ENCODE data around the gene TAF4.

The TAF4 gene

DNA sequence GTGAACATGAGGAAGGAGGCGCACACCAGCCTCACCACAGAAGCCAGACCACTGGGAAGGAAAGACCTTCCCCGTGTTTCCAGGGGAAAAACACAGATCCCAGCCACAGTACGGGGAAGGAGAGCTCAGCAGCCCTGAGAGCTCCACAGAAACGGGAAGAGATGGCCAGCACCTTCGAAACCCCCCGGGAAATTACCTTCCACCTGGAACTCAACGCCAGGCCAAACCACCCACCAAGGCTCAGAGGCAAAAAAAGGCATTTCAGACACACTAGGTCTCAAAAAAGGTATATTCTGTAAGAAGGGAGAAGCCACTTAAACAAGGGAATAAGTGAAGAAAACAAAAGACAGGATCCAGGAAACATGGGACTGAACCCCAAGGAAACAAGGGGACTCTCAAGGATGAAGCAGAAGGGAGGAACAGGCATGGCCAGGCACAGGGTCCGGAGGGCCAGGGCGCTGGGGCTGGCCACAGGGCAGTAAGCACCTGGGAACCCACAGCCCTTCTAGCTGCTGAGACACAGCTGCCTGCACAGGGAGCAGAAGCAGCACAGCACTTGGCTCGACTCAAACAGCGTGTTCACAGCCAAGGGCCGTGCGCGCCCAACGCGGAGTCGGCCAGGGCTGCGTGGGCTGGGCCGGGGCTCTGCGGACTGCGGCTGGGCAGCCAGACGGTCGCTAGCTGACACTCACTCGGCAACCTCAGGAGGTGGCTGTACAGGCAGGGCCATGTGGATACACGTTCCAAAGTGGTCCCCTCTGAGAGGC is 44.6 kb downstream of the TAF4 start:
- DNase-seq, result no peak

DNA sequence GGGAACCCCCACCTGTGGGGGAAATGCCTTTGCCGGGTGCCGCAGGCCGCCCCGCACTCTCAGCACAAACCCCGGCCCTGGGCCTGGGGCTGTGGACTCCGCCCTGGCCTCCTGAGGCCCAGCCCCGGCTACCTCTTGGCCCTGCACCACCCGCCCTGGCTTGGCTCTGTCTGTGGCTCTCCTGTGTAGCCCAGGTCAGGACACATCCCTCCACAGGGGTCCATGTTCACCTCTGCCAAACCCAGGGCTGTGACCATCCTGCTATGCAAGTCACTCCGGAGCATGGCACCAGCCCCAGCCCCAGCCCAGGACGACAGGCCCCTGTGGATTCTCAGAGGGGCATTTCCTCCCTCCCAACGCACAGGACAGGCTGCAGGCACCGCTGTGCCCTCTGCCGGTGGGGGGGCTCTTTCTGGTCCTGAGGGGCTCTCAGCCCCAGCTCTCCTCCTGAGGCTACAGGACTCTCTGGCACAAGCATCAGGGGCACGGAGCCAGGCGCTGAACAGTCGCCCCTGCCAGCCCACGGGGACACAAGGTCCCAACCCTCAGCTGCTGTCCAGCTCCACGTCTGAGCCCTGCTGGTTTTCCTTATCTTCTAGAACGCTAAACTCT is 45.7 kb downstream of the TAF4 start:
- DNase-seq, result no peak

DNA sequence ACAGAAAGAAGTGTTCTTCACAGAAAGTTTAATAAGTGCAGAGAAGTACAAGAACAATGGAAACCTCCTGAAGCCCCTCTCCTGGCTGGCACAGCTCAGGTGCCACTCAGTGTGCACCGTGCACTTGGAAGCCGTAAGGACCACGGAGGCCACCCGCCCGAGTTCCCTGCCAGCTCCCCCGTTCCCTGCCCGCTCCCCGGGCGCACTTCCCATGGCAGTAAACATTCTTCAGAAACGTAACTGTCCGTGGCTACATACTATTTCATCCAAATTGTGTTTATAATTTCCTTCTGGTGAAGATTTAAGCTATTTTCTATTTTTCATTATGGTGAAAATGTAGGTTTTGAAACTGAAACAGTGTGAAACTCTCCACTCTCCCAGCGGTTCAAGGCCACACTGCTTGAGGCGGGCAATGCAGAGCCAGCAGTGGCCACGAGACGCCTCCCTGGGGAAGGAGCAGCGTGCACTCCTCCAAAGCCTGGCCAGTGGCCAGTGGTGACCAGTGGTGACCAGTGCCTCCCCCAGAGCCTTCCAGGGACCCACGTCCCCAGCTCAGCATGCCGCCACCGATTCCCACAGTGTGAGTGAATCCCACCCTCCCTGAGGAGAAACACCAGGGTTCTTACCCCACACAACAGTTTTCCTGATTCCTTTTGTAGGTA is 46.4 kb downstream of the TAF4 start:
- DNase-seq, result no peak

DNA sequence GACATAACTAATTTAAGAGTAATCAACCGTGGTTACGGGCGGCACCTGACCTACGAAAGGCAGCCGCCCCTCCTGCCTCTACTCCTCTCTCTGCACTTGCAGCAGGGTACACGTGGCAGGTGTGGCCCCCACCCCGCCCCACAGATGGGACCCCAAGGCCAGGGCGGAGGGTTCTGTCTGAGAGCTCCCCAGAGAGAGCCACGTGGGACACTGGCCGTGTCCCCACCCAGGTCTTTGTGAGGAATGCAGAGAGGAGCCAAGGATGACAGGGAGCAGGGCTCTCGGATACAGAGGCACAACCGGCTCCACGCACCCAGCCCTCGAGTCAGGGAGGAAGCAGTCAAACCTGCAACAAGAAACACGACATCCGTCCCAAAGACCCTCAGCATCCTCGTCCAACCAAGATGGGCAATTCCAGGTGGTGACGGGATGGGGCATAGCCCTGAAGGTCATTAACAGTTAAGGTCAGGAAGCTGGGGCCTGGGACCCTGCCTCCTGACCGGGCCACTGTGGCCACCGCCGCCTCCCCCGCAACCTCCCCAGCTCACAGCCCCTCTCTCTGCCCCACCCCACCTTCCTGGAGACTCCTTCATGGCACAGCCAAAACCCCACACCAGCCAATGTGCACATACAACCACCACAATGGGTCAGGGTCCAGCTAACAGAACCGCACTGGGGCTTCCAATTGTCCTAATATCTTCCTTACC is 47.1 kb downstream of the TAF4 start:
- no peak for DNase-seq

DNA sequence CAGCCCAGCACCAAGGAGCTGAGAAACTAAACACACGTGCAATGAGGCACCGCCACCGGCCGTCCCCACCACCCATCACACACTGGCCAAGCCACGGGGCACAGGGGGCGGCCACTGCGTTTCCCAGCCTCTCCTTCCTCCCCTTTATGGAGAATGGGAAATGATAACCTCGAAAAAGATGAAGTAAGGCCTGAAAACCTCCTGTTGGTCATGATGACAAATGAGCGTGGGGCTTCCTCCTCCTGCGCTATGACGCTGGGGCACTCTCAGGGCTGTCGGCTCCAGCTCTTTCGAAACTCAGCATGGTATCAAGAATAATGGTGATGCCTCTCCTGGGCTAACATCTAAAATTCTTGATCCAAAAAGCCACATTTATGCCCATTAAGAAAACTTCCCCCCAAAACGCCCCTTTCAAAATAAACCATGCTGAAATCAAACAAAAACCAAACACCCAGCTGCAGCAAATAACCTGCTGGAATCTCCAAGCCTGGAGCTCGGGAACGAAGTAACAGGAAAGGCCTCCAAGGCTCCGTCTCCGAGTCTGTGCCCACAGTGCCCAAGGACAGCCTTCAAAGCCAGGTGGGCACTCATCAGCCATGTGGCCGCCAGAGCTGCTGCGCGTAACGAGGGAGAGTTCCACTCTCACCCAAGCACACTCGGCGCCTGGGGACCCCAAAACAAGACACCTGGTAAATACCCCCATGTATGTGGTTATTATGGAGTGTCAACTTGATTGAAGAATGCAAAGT is 50.0 kb downstream of the TAF4 start:
- no peak for DNase-seq

DNA sequence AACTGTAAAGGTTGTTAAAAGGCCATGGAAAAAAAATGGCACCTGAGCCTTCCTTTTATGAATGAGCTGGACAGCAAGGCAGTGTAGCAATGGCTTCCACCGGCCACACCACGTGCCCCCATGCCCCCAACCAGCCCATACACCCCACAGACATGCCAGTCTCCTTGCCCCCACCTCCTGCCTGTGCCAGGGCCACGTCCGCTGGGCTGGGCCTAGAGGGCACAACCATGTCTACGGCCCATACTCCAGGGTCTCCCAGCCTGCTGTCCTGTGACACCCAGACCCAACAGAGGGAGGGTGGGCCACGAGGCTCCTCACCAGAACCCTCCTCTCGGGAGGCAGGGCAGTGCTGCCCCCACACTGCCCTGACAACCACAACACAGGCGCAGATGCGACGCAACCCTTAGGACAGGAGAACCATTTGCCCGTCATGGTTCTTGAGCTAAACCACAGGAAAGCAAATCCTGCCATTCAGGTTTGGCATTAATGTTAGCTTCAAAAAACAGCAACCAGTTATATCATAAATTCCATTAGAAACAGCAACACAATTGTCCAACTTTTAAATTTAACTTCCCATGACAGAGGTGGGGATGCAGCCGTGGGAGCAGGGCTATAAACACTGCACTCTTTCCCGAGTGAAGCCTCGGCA is 50.7 kb downstream of the TAF4 start:
- no peak for DNase-seq

DNA sequence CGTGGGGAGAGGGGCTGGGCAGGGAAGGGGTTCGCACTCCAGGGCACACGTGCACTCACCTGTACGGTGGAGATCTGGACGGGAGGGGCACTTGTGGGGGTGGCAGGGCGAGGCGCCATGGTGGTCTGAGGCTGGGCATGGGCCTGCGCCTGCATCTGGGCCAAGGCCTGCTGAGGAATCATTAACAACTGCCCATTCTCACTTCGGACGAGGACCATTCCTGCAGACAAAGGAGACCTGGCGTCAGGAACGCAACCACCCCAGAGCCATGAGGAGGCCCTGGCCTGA is 51.2 kb downstream of the TAF4 start:
- no peak for DNase-seq

DNA sequence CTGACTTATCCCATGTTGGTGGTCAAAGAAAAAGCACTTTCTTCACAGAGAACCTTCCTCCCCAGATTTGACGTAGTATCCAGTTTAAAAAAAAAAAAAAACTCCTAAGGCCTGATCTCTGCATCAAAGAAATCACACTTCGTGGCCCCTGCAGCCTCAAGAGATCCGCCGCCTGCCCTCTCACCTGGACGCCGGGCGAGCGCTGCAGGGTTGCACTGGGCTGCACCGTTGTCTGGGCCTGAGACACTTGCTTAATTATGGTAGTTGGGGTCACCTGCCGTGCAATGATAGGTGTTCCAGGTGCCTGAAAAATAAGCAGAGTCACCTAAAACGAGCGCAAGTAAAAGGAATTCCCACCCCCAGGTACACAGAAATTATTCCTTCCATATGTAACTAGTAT is 53.0 kb downstream of the TAF4 start:
- DNase-seq, result no peak

DNA sequence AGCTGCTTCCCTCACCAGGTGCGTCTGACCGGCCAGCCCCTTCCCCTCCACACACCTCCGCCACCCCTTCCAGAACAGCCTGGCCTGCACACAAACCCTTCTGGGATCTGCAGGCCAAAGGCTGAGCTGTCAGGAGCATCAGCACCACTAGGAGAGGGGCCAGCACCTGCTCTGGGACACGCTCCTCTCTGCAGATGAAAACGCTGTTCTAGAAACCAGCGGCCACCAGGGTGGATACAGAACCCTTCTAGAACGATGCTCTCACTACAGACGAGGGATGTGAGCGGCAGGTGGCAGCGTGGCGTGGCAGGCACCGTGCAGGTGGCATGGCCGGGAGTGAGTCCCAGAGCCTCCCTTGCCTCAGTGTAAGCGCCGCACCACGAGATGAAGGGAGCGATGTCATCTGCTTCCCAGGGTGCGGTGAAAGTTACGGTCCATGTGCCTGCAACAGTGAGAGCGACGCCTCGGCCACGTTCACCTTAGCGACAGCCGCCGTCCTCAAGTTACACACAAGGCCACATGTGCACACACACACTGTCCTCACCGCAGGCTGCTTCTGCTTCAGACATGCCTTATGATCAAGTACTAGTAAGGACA is 53.6 kb downstream of the TAF4 start:
- no peak for DNase-seq

DNA sequence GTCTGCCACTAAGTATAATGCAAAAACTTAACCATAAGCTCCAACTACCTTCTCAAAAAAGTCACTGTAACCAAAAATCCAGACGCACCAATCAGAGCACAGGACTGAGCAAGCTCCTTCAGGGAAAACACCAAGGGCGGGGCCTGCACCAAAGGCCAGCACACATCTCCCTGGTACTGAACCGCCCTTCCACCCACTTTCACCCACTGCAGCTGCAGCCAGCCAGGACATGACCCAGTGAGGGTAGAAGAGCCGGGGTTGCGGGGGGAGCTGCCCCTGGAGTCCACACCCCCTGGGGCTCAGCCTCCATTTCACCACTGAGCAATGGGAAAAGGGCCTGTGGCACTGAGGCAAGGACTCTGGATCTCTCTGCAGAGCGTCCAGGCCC is 54.3 kb downstream of the TAF4 start:
- DNase-seq, result no peak

DNA sequence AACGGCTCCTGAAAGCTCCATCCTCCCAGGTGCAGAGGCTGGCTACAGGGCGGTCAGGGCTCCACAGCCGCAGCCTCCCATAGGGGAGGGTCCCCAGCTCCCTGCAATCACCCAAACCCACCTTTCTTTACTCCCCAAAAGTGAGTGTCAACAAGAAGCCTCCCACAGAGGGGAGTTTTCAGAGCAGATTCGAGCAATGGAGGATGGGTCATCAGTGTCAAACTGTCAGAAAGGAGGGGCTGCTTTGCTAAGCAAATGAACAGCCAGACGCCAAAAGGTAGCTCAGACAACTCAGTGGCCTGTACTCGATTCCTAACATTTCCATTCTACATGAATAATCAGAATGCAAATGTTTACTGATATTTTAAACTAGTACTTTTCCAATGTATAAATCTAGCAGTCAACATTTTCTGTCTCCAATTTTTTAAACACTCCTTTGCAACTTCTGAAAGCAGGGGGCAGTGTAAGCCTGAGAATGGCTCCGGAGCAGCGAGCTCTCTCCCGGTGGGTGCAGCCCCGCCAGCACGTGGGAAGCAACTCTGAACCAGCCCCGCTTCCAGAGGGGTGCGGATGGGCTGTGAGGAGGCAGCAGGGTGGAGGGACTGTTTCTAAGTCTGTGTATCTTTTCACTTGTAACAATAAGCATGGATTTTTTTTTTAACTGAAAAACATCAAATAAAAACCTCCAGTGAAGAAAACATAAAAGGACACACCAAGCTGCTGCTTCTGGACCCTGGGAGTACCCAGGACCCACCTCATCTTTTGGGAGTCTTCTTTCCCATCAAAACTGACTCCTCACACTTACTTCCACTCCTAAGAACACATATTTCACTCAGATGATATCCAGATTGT is 54.9 kb downstream of the TAF4 start:
- no peak for DNase-seq

DNA sequence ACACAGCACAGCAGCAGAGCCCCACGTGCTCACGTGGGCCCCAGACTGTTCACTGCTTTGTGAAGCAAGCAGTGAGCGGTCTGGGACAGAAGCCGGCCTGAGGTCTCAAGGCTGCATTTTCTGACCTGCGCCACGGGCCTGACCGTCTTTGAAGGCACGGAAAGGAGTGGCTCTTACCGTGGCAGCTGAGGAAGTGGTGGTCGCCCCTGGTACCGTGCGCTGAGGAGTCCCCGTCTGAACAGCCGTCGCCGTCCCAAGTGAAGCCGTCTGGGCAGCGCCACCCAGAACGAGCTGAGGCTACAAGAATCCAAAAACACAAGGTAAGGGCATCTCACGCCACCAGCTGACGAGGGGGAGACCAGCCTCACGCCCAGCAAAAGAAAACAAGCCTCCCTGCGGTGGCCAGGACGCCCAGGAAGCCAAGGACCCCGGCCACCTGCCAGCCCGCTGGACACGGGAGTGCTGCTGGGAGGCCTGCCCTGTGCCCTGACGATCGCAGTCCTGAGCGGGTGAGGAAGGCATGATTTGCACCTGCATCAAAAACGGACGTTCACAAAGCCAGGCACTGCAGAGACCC is 55.7 kb downstream of the TAF4 start:
- DNase-seq, result no peak

DNA sequence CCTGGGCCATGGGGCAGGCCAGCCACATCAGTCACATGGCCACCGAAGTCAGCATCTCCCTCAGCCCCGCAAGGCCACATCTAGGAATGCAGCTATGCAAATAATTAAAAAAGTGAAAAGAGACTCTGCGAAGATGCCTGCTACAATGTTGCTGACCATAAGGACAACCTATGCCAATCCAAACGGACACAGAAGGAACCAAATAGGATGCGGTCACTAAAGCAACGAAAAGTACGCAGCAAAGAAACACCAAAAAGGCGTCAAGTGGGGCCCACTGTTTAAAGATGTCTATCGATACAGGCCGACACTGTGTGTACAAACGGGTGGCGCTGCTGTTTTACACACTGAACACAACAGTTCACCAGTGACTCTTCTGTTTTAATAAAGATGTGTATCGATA is 56.4 kb downstream of the TAF4 start:
- no peak for DNase-seq

DNA sequence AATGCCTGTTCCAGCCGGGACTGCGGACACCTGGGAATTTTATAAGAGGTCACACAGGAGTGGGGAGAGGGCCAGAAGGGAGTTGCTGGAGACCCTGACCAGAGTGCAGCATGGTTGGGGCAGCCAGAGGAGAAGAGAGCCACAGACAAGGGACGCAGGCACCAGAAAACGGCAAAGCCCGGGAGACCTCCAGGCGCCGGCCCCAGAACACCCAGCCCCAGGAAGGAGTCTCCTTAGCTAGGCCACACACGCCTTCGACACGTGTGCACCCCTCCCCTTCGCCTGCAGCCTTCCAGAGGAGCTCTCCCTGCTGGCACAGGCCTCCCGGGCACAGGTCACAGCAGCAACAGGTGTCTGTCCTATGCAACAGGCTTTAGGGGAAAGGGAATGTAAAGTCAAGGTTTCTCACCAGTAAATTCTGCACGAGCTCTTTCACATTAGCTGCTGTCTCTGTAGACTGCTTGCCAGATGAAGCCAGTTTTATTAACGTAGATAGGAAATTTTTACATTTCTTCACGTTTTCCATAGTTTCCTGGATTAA is 57.0 kb downstream of the TAF4 start:
- DNase-seq, result no peak

DNA sequence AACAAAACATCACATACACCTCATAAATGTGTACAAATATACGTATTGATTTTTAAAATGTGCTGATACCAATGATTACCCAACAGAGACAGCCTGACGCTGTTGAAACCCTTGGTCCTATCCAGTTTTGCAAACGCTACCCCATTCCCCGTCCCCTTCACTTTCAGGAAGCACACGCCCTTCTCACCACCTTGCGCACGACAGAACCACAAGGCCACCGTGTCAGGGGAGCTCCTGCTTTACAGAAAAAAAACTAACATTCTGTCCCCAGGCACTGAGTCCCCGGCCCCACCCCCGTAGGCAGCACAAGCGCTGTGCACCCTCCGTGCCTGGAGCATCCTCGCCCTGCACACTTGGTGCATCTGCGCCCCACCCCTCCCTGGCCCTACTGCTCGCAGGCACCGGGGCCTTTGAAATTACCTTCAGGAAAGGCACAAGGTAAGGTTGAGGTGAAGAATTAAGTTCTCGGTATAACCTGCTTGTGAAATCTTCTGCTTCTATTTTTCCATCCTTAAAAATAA is 58.5 kb downstream of the TAF4 start:
- DNase-seq, result no peak

DNA sequence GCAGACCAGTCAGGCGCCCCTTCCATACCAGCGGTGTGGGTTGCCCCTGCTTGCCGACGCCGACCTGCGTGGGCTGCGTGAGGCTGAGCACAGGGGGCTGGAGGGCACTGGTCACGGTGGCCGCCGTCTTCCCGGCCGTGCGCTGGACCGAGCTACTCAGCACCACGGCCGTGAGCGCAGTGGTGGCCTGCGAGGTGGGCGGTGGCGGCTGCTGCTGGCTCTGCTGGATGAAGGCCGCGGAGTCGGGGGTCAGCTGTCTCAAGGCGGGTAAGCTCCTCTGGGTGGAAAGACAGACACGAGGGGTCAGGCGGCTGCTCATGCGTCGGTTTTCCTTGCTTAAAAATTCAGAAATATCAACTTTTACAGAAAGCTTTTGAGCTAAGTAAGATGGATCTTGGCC is 59.2 kb downstream of the TAF4 start:
- no peak for DNase-seq

DNA sequence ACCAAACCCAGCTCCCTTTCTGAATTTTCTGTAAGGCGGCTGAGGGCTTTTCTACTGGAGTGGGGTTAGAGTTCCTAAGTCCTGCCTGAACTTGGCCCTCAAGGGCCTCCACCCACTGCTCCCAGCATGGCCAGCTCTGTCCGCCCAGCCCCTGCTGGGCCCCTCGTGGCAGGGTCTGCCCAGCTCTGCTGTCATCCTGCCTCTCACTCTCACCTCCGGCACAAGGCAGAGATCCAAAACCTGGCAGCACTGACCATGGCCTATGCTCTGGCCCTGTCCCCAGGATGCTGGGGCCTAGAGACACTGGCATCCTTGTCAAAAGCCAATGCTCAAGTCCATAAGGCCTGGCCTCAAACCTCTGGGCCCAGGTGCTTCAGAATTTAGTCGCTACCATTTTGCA is 61.1 kb downstream of the TAF4 start:
- no peak for DNase-seq

DNA sequence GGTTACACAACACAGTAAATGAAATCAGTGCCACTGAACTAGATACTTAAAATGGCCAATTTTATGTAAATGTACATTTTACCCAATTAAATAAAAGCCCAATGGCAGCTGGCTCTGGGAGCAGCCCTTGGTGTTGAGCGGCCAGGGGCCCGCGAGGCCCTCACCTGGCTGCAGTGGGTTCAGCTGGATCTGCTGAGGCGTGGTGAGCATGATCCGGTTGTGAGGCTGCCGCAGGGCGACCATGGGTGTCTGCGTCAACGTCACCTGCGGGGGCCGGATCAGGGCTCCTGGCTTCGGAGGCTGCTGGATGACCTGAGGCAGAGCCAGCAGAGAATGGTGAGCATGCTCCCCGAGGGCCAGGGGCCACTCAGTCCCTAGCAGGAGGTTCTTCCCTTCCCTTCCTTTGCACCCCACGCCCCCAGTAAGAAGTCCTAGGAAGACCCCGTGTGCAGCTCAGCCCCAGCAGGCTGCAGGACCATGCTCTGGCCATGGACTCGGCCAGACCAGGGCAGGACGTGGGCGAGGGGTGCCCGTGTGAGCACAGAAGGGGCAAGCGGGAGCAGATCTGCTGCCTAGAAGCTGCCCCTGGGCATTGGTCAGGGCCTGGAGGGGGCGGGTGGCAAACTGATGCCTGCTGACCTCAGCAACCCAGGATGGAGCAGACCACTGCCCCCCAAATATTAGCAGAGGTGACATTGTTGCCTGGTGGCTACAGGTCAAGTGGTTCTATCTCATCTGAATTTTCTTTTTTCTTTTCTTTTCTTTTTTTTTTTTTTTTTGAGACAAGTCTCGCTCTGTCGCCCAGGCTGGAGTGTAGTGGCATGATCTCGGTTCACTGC is 61.9 kb downstream of the TAF4 start:
- DNase-seq, result no peak

DNA sequence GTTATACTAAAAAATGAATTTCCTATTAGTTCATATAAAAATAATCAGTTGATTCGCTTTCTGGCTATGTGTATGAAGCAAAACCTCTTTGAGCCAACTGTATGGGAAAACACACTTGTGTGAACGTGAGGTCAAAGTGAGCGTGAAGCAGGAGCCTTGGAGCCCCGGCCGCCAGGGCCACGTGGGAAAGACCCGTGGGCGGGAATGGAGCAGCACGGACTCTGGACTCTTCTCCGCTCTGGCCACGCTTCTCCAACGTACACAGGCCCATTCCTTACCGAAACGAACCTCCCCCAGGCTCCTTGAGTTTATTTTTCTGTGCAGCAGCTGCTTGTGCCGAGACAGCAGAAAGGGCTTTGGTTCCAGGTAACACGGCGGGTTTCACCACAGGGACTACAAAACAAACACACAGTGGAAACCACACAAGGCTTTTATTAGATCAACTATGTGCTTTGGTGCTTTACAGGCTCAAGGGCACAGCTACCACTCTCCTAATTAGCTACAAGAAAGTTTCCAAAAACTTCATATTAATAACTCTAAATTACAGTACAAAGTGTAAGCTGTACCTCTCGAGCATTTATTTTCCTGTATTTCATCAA is 62.7 kb downstream of the TAF4 start:
- DNase-seq, result no peak
